ENCODE measurements around the gene TET1. TPM values are rescaled to one million over a fixed set of nuclear protein-coding genes. Genes with fewer than 3 reads are reported as not detected.

Gene TET1
- total and polyA plus RNA-seq, 10 donors = 0.04 to 3.1 (median 2.1) TPM

DNA sequence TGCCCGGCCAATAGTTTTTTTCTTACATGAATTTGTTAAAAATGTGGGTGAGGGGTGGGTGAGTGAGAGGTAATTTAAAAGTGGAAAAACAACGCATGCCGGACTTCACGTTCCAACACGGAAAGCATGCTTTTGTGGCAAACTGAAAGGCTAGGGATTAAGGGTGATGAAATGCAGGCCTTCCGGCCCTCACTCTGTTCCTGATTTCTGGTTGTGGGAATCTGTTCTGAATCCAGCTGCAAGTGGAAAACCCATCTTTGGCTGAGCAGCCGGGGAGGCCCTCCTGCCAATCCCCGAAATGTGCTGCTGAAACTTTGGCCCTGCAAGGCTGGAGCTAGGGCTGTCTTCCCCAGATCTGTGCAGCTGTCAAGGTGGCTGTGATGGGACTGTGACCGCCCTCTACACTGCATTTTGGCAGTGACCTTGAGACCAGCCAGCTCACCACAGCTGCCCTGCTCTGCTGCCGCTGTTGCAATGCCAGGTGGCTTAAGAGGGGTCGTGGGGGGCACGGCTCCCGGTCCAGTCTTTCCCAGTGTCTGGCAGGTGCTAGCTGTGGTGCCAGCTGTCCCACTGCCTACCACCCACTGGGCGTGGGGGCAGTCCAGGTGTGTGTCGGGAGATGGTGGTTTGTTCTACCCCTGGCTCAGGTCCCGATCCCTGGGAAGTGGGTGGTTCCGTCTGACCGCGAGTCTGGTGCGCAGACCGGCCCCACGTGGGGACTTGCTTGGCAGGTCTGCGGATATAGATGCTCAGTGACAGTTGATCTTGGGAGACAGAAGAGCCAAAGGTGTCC, 39.0 kb downstream of the TET1 start:
- intact Hi-C loops (cut with DNase I; ENCODE audit: low total_unique reads) = no loop called here
- H3K36me3 ChIP-seq = no peaks in the 10 kb centered on the region
- no peak for TF ChIP-seq POLR2AphosphoS5 (IDR thresholded peaks at IDR 0.05)
- no peak for TF ChIP-seq POLR2A (IDR thresholded peaks at IDR 0.05)
- no peaks in the 10 kb centered on the region for H3K27me3 ChIP-seq (replicated peaks in 1 of 7)
- H3K27ac ChIP-seq = peak overlapping the region in 3 of 8 donors; percentile 39 to 61 (median 51)
- WGBS, 5 donors = 64 to 91% (median 71%) methylated on average over 9 to 23 of the region's 23 CpGs
- H3K4me3 ChIP-seq = peak overlapping the region in 5 of 8 donors; percentile 44 to 74 (median 53)
- peak; percentile 76 for DNase-seq
- H3K9me3 ChIP-seq = no peaks in the 10 kb centered on the region
- peaks cover 0 to 39% (median 28%) of the 10 kb centered on the region in 6 donors for H3K4me1 ChIP-seq

GRCh38 chr10:68599771-68600040, 39.6 kb downstream of the TET1 start:
- H3K27ac ChIP-seq = peak overlapping the region in 5 of 8 donors; percentile 39 to 64 (median 56)
- DNase-seq = no peak
- H3K4me1 ChIP-seq = peaks cover 0 to 39% (median 28%) of the 10 kb centered on the region in 6 donors
- peak overlapping the region in 7 of 8 donors; percentile 44 to 74 (median 54) for H3K4me3 ChIP-seq
- intact Hi-C loops (cut with DNase I; ENCODE audit: low total_unique reads) = no loop called here
- H3K9me3 ChIP-seq = no peaks in the 10 kb centered on the region
- TF ChIP-seq POLR2AphosphoS5 (IDR thresholded peaks at IDR 0.05) (no peak), POLR2A (IDR thresholded peaks at IDR 0.05) (no peak)
- TF ChIP-seq, protein P1, sequence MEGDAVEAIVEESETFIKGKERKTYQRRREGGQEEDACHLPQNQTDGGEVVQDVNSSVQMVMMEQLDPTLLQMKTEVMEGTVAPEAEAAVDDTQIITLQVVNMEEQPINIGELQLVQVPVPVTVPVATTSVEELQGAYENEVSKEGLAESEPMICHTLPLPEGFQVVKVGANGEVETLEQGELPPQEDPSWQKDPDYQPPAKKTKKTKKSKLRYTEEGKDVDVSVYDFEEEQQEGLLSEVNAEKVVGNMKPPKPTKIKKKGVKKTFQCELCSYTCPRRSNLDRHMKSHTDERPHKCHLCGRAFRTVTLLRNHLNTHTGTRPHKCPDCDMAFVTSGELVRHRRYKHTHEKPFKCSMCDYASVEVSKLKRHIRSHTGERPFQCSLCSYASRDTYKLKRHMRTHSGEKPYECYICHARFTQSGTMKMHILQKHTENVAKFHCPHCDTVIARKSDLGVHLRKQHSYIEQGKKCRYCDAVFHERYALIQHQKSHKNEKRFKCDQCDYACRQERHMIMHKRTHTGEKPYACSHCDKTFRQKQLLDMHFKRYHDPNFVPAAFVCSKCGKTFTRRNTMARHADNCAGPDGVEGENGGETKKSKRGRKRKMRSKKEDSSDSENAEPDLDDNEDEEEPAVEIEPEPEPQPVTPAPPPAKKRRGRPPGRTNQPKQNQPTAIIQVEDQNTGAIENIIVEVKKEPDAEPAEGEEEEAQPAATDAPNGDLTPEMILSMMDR (IDR thresholded peaks at IDR 0.05 in 8 of 11, conservative IDR thresholded peaks at IDR 0.05 in 3 of 11) = no peak
- no peaks in the 10 kb centered on the region for H3K36me3 ChIP-seq
- 44 to 66% (median 56%) methylated on average over 3 of the region's 3 CpGs for WGBS, 5 donors
- H3K27me3 ChIP-seq (replicated peaks in 1 of 7) = no peaks in the 10 kb centered on the region

- Histone ChIP-seq H3K36me3 (no peaks in the 10 kb centered on the region), H3K4me1 (peaks cover 0 to 39% (median 28%) of the 10 kb centered on the region in 6 donors), H3K27me3 (replicated peaks in 1 of 7) (no peaks in the 10 kb centered on the region), H3K9me3 (no peaks in the 10 kb centered on the region), H3K27ac (peak overlapping the region in 6 of 8 donors; percentile 39 to 73 (median 58)), H3K4me3 (peak overlapping the region; percentile 27 to 74 (median 54))
- DNase-seq = peak; percentile 86
- 4 to 9% (median 7%) methylated on average over 17 of the region's 17 CpGs for WGBS, 5 donors
- intact Hi-C loops (cut with DNase I; ENCODE audit: low total_unique reads) = no loop called here
- TF ChIP-seq, protein P1 (IDR thresholded peaks at IDR 0.05 in 8 of 11, conservative IDR thresholded peaks at IDR 0.05 in 3 of 11) = no peak
- TF ChIP-seq POLR2AphosphoS5 (IDR thresholded peaks at IDR 0.05) (peak in 2 of 3 donors; percentile 41 to 75), POLR2A (IDR thresholded peaks at IDR 0.05) (no peak)
Observed at GRCh38 chr10:68600041-68600778, 40.1 kb downstream of the TET1 start.

GRCh38 chr10:68601501-68602265, 41.5 kb downstream of the TET1 start:
- no peak for DNase-seq
- Histone ChIP-seq H3K36me3 (no peaks in the 10 kb centered on the region), H3K9me3 (no peaks in the 10 kb centered on the region), H3K27me3 (replicated peaks in 1 of 7) (no peaks in the 10 kb centered on the region), H3K4me1 (peaks cover 0 to 39% (median 28%) of the 10 kb centered on the region in 6 donors), H3K4me3 (peak overlapping the region in 1 of 8 donors; percentile 74), H3K27ac (no peak overlapping the region)
- intact Hi-C loops (cut with DNase I; ENCODE audit: low total_unique reads) = no loop called here
- TF ChIP-seq POLR2A (IDR thresholded peaks at IDR 0.05) = no peak
- TF ChIP-seq POLR2AphosphoS5 (IDR thresholded peaks at IDR 0.05) = no peak
- TF ChIP-seq, protein P1 (IDR thresholded peaks at IDR 0.05 in 8 of 11, conservative IDR thresholded peaks at IDR 0.05 in 3 of 11) = no peak
- 26 to 42% (median 38%) methylated on average over 2 of the region's 2 CpGs for WGBS, 5 donors
